ENCODE results near the gene BTBD1. TPM values are rescaled to one million over a fixed set of nuclear protein-coding genes. Genes with fewer than 3 reads are reported as not detected.

The BTBD1 gene
- polyA plus RNA-seq, 1 of the 3 experiments (the other 2 are of a cell fraction), result 34.4 TPM

GRCh38 chr15:83065431-83065830 lies 1.6 kb downstream of the BTBD1 start (continued):
- TF ChIP-seq CTCF (IDR thresholded peaks at IDR 0.05), result no peak

- Histone ChIP-seq H3K9ac (peak overlapping the region; percentile 95; the same call in 1 of the 2 replicates), H4K20me1 (ENCODE audit: insufficient read depth) (peaks cover 54% of the 10 kb centered on the region)
- DNase-seq, result no peak
Observed at GRCh38 chr15:83064859-83065258, 2.2 kb downstream of the BTBD1 start.

More at GRCh38 chr15:83064859-83065258, 2.2 kb downstream of the BTBD1 start:
- Histone ChIP-seq H3K27me3 (ENCODE audit: insufficient read depth) (no peaks in the 10 kb centered on the region), H3K4me3 (ENCODE audit: low read depth in 2 of 2, low read length in 1 of 2) (peak overlapping the region; percentile 86 to 94), H3K9me2 (no peaks in the 10 kb centered on the region), H3K9me3 (no peaks in the 10 kb centered on the region), H3K36me3 (replicated peaks in 1 of 2; ENCODE audit: control insufficient read depth in 1 of 2, insufficient read depth in 2 of 2, low read length in 1 of 2) (peaks cover 6 to 7% of the 10 kb centered on the region in 2 experiments), H3K27ac (ENCODE audit: low read depth in 2 of 2, low read length in 1 of 2) (no peak overlapping the region), H3K4me2 (peak overlapping the region; percentile 86), H3F3A (replicated peaks; ENCODE audit: insufficient read depth) (peaks cover 11% of the 10 kb centered on the region), H2AFZ (ENCODE audit: low read depth) (no peak overlapping the region), H3K79me2 (ENCODE audit: insufficient read depth) (peaks cover 70% of the 10 kb centered on the region), H3K4me1 (ENCODE audit: control insufficient read depth in 1 of 2, insufficient read depth in 2 of 2, low read depth in 1 of 2, low read length in 1 of 2) (peaks cover 24 to 31% of the 10 kb centered on the region in 2 experiments; a peak in 3 of 4 replicates)
- TF ChIP-seq MAX (IDR thresholded peaks at IDR 0.05; ENCODE audit: low read depth) (no peak), FOXM1 (IDR thresholded peaks at IDR 0.05; ENCODE audit: low read depth) (no peak), JUND (IDR thresholded peaks at IDR 0.05) (no peak), EZH2phosphoT487 (IDR thresholded peaks at IDR 0.05; ENCODE audit: borderline replicate concordance, low read depth) (no peak), CHD2 (IDR thresholded peaks at IDR 0.05; ENCODE audit: low read length, partially characterized antibody) (no peak), YY1 (IDR thresholded peaks at IDR 0.05; ENCODE audit: low read depth) (no peak), ZBTB33 (IDR thresholded peaks at IDR 0.05; ENCODE audit: borderline replicate concordance, low read depth) (no peak), NRF1 (IDR thresholded peaks at IDR 0.05; ENCODE audit: low read depth, low read length) (no peak), RFX5 (IDR thresholded peaks at IDR 0.05; ENCODE audit: low read length) (no peak), TCF12 (IDR thresholded peaks at IDR 0.05) (no peak), MXI1 (IDR thresholded peaks at IDR 0.05; ENCODE audit: low read depth, low read length) (no peak), CTCF (IDR thresholded peaks at IDR 0.05) (no peak), RCOR1 (IDR thresholded peaks at IDR 0.05; ENCODE audit: low read length) (no peak), USF2 (IDR thresholded peaks at IDR 0.05; ENCODE audit: borderline replicate concordance, low read depth, low read length) (no peak), GATA2 (CRISPR knock-in tag; IDR thresholded peaks at IDR 0.05) (no peak)
- CTCF ChIA-PET, result no interaction called here
- 51% methylated on average over 4 of the region's 4 CpGs for WGBS (ENCODE audit: low lambda C conversion rate)
- POLR2A ChIA-PET, result no interaction called here
